GM21528 (cell line): Measurements from ENCODE around the gene DCP1B.
A peak's percentile ranks its signal among the peaks of the same experiment; 100 is the strongest.

Source experiments
- ATAC-seq: cut with Tn5 transposase; IDR thresholded peaks from one replicate; pipeline ENCODE4 v1.9.1; 2021; ENCODE audit warnings: mild to moderate bottlenecking, moderate library complexity; ENCODE audit not compliant: unreplicated experiment, low FRiP score

The DCP1B gene

DNA sequence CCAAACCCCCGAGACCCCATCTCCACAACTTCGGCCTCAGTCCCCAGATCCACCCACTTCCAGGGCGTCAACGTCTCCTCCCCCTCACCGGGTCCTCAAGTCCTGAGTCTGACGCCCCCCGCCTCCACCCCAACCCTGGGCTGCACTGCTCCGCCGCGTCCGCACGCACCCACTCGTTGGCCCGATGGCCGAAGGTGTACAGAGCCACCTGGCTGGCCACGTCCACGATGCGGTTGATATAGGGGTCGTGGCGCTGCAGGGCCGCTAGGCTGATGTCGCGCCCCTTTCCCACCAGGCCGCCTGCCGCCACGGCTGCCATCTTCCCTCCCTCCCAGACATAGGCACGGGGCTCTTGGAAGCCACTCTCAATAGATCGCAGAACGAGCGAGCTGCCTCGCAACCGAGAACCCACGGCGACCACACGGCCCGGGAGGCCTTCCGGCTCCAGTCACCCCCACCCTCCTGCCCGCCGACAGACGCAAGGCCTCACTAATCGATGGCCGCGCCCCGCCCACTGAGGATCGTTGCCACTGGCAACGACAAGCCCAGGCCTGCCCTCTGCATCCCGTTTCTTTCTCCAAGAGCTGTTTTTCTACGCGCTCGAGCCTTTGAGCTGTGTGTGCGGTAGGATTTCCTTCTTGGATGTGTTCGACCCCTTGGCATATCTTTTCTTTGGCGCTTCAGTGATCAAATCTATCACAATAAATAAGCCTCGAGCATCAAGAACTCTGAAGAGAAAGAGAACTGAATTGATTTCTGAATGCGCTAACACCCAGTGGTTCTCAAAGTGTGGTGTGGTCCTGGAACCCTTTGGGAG, at the start of gene DCP1B:
TSS of gene DCP1B (minus strand) at position 345 of the 817 bp plus-strand sequence. CDS start at position 319, 26 bp downstream.
- peak; percentile 97 for ATAC-seq

DNA sequence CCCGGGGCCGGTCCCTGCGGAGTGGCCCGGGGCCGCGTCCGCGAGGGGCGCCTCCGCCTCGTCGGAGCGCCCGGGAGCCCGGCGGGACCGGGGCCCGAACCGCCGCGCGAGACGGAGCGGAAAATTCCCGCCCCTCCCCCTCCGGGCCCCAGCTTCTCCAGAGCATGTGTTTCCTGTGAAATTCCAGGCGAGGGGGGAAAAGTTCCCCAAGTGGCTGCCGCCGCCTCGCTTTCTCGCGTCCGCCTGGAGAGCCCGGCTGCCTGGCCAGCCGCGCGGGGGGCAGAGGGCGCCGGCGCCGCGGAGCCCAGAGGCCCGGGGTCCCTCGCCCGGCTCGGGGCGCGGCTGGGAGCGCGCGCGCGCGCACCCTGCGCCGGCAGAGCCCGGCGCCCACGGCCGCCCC, 49.4 kb upstream of the DCP1B start:
- ATAC-seq: no peak

DNA sequence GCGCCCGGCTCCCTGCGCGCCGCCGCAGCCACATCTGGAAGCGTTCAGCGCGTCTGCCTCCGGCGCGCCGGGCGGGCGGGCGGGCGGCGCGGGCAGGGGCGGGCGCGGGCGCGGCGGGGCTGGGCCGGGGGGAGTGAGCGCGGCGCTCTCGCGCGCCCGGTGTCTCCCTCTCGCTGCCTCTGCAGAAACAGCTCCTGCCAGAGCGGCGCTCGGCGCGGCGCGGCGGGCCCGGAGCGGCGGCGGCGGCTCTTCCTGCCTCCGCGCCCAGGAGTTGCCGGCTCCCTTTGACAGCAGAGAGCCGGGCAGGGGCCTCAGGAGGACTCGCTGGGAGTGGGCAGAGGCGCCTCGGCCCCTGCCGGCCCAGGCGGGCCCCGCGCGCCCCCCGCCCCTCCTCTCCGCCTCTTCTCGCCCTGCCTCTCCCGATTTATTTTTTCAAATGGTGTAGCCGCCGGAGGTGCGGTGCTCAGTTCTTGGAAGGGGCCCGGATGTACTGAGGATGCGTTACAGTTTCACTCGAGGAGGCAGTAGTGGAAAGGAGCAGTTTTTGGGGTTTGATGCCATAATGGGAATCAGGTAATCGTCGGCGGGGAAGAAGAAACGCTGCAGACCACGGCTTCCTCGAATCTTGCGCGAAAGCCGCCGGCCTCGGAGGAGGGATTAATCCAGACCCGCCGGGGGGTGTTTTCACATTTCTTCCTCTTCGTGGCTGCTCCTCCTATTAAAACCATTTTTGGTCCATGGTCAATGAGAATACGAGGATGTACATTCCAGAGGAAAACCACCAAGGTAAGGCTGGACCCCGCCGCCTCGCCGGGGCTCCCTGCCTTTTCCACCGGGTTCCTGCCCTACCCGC, 48.8 kb upstream of the DCP1B start, which contains the start of gene CACNA1C:
TSS of gene CACNA1C (plus strand) at position 162 of the 853 bp plus-strand sequence. CDS start at position 738, 576 bp downstream.
- ATAC-seq: no peak

DNA sequence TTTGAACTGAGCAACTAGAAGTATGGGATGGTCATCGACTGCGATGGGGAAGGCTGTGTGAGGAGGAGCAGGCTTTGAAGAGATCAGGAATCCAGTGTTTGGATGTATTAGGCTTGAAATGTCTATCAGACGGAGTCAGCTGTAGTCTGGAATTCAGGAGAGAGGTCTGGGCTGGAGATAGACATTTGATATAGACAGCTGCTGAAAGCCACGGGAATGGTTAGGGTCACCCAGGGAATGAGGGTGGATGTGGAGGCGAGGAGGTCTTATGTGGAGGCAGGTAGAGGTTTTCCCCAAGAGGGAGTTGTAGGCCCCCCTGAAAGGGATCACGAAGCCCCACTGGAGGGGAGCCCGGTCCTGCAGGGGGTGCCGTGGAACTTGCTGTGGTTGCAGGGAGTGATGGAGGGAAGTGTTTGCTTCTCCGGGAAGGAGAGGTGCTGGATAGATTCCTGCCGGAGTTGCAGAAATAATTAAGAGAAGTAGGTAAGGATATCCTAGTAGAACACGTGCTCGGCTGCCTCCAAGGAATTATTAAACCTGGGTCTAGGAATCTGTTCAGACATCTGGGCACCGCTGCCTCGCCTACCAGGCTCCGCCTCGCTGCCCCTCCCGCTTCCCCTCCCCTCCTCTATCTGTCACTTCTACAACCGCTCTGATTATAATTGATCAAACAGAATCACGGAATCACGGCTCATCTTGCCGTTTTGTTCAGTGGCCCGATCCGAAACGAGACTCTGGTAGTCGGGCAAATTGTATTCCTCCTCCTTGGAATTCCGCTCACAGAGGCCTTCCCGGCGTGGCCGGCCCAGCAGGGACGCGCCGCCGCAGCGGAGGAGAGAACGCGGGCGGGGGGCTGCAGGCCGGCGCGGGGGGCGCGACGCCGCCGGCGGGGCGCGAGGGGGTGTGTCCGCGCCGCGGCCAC, 47.7 kb upstream of the DCP1B start:
- ATAC-seq: no peak

DNA sequence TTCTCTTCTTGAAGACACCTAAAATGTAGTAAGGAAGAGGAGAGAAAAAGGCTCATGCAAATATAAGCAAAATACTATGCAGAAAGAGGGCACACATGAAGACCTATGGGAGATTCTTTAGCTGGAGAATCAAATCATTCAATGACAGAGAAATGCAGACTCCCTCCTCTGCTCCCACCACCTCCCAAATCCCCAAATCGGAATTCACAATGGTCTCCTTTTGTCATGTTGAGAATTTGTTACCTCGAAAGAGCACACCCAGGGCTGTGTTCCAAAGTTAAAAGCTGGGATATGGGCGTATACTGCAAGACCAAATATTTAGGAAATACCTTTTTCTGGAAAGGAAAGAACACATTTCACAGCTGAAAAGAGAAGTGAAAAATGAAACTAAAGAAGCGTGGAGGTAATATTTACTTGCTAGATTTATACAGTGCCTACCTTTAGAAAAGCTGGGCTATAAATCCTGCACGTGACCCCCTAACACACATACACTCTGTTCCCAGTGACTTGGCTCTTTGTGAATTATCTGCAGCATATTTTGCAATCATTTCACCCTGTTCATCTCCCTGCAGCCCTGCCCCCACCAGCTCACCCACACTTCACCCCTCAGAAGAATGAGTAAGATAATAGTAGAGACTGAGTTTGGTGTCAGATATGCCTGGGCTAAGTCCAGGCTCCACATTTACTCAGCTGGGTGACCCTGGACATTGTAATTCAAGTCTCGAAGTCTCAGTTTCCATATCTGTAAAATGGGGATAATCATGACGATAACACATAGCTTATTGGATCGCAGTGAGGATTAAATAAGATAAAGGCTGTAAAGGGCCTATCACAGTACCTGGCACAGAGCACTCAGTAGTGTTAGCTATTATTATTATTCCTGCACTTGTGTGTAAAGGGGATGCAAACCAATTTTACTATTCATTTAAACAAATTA, 45.6 kb upstream of the DCP1B start:
- no peak for ATAC-seq

DNA sequence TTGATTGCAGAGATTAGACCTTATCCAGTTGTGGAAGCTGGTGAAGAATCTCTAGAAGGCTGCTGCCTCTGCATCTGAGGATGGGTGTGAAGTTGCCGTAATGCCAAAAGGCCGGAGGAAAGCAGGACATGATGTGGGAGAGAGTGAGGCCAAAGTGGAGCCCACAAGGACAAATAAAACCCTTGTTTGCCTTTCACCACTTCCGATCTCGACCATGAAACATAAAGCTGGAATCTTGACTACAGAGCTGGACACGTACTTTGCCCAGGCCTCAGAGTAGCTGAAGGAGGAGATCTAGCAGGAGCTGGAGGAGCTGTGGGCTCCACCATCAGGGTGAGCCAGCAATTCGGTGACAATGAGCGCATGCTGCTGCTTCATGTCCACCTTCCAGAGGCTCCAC, 43.5 kb upstream of the DCP1B start:
- no peak for ATAC-seq

DNA sequence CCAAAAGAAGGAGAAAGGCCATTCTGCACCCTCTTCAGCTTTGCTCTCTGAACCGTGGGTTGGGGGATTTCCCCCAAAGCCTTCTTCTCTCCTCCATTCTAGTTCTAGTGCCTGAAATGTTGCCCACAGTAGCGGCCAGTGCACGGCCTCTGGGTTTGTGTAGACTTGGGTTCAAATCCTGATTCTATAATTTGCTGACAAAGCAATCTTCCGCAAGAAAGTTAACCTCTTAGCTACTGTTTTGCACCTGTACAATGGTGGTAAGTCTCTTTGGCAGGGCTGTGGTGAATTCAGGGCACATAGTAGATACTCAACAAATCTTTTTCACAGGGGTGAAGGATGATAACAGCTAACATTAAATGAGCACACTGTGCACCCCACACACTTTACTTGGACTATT, 42.7 kb upstream of the DCP1B start:
- no peak for ATAC-seq

DNA sequence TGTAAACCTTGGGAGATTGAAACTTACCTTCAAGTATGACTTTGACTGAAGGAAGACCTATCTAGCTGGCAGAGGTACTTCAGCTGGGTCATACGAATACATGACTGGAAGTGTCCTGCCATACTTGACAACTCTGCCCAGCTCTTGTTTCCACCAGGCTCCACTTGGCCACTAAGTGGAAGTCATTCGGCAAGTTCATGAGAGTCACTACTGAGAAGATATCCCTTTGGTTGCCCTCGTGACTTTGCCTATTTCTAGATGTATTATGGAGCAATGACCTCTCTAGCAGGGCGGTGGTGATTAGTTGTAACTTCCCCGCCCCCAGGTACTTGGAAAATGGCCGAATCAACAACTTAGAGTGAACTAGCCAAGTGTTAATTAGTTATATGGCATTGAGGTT, 39.9 kb upstream of the DCP1B start:
- no peak for ATAC-seq

DNA sequence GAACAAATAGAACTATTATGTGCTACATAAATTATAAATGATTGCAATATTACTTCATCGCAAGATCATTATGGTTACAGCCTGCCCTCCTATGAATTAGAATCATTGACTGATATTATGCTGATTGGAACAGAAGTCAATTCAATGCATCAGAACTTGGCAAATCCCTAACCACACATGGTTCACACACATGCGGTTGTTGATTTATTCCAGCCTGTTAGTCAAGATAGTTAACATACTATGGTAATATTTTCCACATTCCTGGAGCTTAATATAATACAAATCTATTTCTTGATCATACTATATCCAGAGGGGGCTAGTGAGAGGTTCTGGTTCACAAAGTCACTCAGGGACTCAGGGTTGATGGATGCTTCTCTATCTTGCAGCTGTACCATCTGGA, 38.8 kb upstream of the DCP1B start:
- ATAC-seq: no peak

DNA sequence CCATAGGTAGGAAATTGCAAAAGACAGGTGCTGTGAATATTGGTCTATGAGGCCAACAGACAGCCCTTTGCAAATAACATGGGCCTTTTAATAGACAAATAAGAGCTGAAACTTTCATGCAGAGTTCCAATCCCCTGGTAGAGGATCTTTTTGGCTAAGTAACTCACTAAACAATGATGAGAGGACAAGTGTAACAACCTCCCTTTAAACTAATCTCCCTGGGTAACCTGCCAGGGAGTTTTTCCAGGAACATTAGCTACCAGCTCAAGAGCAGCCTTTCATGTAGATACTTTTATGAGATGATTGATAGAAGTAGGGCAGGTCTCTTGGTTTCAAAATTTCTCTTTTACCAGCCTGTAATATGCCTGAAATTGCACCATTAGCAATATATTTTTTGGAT, 34.8 kb upstream of the DCP1B start:
- ATAC-seq: no peak

DNA sequence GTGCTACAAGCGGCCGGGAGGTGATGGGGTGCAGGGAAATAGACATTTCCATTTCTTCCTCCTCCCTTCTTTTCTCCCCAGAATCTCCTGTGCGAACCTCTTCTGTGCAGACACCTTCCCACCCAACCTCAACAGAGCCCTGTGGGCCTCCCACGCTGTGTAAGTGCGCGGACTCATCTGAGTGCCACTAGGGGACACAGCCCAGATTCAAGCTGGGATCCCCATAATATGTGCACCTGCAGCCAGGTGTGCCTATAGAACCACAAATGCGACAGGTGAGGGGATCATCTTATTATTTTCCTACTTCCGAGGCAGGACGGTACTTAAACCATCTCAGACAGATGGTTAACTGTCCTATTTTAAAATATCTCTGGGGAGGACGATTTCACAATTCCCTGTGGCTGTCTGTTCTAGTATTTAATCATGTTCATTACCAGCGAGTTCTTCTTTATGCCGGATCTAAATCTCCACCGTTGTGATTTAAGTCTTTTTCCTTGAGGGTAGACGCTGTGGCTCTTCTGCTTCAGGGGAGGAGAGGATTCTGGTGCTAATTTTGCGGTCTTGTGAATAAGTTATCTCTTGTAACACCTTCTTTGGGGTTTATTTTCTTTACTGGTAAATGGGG, 31.3 kb upstream of the DCP1B start:
- ATAC-seq: no peak

DNA sequence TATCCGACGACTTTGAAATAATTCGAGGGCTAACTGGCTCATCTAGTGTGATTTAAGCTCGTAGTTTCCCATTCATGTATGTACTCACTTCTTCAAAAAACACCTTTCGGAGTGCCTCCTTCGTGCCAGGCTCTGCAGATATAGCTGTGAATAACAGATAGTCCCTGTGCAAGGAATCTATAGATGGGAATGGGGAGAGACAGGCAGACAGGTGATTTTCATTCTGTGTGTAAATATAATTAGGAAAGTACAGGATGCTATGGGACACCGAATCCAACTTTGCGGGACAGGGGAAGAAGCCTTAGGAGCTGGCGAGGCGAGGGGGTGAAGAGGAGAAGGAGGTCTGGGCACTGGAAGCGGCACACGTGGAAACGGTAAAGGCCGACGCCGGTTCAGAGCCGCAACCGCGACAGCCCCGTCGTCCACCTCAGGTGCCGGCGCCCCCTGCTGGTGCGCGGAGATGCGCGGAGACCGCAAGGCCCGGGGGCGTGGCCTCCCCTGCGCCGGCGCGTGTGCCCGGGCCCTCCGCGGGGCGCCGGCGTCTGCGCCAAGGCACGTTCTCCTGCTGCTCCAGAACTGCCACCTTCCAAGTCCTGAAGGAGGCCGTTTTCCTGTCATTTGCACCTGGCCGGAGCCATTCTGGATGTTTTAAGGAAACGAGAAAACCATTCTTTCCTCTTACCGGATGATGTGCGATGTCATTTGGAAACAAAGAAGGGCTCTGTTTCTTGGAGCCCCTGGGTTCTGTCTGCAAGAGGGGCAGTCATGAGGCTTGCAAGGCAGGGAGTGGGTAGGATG, 30.6 kb upstream of the DCP1B start:
- no peak for ATAC-seq

DNA sequence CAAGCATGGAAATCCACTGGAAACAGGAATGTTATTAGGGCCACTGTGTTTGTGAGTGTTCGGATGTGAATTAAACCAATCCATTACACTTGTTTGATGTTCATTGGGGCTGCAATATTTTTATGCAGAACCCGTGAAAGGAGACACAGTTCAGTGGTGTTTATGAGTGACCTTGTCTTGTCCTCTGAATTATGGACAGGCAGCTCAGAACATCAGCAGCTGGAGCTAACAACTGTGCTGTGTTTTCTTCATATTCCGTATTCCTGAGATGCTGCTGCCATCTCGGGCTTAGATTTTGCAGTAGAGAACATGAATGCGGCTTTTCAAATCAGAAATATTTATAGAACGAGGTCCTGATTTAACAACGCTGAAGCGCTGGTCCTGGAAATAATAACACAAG, 28.2 kb upstream of the DCP1B start:
- ATAC-seq: no peak

DNA sequence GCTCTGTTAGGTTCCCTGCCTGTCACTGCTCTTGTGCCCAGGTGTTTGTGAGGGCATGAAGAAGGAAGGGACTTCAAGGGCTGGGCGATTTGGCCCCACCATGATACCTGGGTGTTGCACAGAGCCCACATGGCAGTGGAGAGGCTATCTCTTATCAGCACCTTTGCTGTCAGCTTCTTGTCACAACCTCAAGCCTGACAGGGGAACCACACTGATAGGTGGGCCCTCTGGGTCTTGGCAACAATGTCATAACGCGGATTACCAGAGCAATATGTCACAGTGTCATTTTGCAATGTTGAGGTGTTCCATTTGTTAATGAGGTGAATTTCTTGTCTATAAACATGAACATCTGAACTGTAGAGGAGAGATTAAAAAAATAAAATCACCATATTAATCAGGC, 25.6 kb upstream of the DCP1B start:
- no peak for ATAC-seq

DNA sequence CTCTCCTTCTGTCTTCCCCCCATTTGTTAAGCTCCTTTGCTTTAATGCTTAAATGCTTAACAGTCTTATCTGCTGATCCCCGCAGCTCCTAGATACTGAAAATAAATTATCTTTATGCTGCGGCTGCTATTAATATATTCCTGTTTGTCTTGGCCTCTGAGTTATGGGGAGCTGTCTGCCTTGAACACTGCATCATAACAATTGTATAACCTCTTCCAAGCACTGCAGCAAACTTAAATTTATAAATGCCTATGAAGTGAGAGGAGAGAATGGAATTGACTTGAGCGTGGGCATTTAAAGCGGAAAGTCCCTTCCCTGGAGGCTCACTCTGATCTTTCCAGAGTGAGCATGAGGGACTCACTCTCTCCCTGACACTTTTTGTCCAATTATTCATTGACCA, 23.1 kb upstream of the DCP1B start:
- no peak for ATAC-seq

DNA sequence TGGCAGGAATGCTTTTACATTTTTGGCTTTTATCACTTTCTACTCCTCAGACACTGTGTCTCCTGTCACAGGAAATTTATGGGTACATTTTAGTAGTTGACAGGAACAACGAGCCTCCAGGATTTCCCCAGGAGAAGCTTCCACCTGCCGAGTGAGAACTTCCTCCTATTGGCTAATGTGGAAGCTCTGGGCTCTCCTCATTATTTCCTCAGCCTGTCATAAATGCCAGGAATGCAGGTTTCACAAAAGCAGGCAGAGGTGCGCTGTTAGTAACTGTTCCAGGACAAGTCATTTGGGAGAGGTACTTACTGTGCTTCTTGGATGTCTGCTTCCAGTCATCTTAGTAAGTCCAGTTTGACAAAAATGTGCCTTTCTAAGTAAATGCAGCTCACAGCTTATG, 19.1 kb upstream of the DCP1B start:
- ATAC-seq: no peak

DNA sequence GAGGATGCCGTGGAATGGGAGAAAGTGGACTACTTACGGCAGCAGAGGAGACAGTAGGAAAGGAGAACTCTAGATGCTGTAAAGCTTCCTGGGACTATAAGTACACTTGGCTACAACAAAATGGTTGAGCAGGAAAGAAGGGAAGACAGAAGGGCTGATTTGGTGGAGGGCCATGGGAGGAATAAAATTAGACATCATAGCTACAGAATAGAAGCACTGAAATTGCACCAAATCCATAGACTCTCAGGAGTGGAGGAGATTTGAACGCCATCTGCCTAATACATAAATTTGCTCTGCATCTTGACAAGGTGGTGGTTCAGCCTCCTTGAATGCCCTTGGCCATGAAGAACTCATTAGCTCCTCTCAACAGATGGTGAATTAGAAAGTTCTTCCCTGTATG, 16.3 kb upstream of the DCP1B start:
- no peak for ATAC-seq

DNA sequence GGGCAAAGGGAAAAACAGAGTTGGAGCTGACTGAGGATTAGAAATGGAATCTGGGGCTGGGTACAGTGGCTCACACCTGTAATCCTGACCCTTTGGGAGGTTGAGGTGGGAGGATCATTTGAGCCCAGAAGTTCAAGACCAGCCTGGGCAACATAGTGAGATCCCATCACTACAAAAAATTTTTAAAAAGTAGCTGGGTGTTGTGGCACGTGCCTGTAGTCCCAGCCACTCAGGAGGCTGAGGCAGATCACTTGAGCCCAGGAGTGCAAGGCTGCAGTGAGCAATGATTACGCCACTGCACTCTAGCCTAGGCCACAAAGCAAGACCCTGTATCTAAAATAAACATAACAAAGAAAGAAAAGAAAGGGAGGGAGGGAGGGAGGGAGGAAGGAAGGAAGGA, 14.9 kb upstream of the DCP1B start:
- no peak for ATAC-seq
